ENCODE data around the gene ABCC4. TPM values are rescaled to one million over a fixed set of nuclear protein-coding genes. Genes with fewer than 3 reads are reported as not detected.
A peak's percentile ranks its signal among the peaks of the same experiment; 100 is the strongest.

Gene ABCC4
- total and polyA plus RNA-seq, 2 donors from 2014 or later: 11.3 to 52.4 TPM

DNA sequence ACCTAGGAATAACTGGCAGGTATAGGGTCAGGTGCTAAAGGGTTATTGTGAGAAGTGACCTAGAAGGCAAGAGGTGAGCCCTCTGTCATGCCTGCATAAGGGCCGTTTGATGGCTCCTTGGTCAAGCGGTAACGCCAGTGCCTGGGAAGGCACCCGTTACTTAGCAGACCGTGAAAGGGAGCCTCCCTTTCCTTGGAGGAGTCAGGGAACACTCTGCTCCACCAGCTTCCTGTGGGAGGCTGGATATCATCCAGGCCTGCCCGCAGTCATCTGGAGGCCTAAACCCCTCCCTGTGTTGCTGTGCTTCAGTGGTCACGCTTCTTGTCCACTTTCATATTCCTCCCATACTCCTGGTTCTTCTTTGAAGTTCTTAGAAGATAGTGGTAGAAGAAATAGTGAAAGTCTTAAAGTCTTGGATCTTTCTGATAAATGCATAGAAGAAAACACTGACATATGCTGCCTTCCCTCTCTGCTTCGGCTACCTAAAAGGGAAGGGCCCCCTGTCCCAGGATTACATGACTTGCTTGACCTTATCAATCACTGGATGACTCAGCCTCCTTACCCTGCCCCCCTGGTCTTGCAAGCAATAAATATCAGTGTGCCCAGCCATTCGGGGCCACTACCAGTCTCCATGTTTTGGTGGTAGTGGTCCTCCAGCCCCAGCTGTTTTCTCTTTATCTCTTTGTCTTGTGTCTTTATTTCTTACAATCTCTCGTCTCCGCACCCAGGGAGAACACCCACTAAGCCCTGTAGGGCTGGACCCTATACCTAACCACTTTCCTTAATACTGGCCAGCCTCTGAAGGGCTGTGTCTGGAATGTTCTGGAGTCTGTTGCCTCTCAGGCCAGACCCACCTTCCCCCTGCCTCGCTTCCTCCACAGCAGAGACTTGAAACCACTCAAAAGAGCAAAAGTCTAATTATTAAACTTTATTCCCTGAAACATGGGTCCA lies 16.1 kb upstream of the ABCC4 start:
- no peak for FAIRE-seq
- peak in 2 of 5 donors; percentile 17 to 66 for DNase-seq
- Histone ChIP-seq H3K36me3 (ENCODE audit: control insufficient read depth in 2 of 3, insufficient read depth in 3 of 3, low read length in 3 of 3) (no peaks in the 10 kb centered on the region), H3K4me3 (ENCODE audit: low read length in 3 of 3) (no peak overlapping the region), H3K27me3 (ENCODE audit: control insufficient read depth, insufficient read depth, low read length) (no peaks in the 10 kb centered on the region), H3K9ac (ENCODE audit: low read length in 3 of 3) (no peak overlapping the region), H3K27ac (ENCODE audit: low read depth in 2 of 2, low read length in 2 of 2) (no peak overlapping the region), H3K9me3 (ENCODE audit: control insufficient read depth in 2 of 3, insufficient read depth in 1 of 3, low read length in 3 of 3) (no peaks in the 10 kb centered on the region), H3K4me1 (ENCODE audit: control insufficient read depth in 2 of 3, insufficient read depth in 2 of 3, low read depth in 1 of 3, low read length in 3 of 3) (no peaks in the 10 kb centered on the region)
- intact Hi-C loops (cut with DNase I): no loop called here
- TF ChIP-seq, protein P1, sequence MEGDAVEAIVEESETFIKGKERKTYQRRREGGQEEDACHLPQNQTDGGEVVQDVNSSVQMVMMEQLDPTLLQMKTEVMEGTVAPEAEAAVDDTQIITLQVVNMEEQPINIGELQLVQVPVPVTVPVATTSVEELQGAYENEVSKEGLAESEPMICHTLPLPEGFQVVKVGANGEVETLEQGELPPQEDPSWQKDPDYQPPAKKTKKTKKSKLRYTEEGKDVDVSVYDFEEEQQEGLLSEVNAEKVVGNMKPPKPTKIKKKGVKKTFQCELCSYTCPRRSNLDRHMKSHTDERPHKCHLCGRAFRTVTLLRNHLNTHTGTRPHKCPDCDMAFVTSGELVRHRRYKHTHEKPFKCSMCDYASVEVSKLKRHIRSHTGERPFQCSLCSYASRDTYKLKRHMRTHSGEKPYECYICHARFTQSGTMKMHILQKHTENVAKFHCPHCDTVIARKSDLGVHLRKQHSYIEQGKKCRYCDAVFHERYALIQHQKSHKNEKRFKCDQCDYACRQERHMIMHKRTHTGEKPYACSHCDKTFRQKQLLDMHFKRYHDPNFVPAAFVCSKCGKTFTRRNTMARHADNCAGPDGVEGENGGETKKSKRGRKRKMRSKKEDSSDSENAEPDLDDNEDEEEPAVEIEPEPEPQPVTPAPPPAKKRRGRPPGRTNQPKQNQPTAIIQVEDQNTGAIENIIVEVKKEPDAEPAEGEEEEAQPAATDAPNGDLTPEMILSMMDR (IDR thresholded peaks at IDR 0.05; ENCODE audit: borderline replicate concordance, extremely low read depth, insufficient read depth): no peak

GRCh38 chr13:95315752-95316151 lies 14.5 kb upstream of the ABCC4 start:
- DNase-seq (no peak), FAIRE-seq (no peak)
- intact Hi-C loops (cut with DNase I): no loop called here

DNA sequence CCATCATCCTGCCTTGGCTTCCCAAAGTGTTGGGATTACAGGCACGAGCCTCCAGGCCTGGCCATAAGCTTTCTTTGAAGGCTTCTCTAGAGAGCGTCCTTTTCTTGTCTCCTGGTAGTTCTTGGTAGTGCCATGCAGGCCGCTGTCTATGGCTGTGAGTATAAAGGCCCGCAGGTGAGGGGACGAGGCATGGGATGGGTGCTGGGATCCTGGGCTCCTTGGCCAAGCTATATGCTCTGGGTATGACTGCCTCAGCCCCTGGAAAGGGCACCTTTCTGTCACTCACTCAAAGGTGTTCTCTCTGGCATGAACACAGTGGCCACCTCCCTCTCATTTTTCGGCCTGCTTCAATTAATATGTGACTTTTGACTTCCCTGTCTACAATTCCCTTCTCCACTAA lies 6.3 kb upstream of the ABCC4 start:
- intact Hi-C loops (cut with DNase I): no loop called here
- H3K27me3 ChIP-seq (ENCODE audit: control insufficient read depth, insufficient read depth, low read length): no peaks in the 10 kb centered on the region
- H3K9ac ChIP-seq (ENCODE audit: low read length in 3 of 3): no peak overlapping the region
- no peaks in the 10 kb centered on the region for H3K4me1 ChIP-seq (ENCODE audit: control insufficient read depth in 2 of 3, insufficient read depth in 2 of 3, low read depth in 1 of 3, low read length in 3 of 3)
- FAIRE-seq (no peak), DNase-seq (no peak)
- TF ChIP-seq, protein P1 (IDR thresholded peaks at IDR 0.05; ENCODE audit: borderline replicate concordance, extremely low read depth, insufficient read depth): no peak
- H3K36me3 ChIP-seq (ENCODE audit: control insufficient read depth in 2 of 3, insufficient read depth in 3 of 3, low read length in 3 of 3): no peaks in the 10 kb centered on the region
- H3K4me3 ChIP-seq (ENCODE audit: low read length in 3 of 3): no peak overlapping the region
- no peaks in the 10 kb centered on the region for H3K9me3 ChIP-seq (ENCODE audit: control insufficient read depth in 2 of 3, insufficient read depth in 1 of 3, low read length in 3 of 3)
- no peak overlapping the region for H3K27ac ChIP-seq (ENCODE audit: low read depth in 2 of 2, low read length in 2 of 2)

More at GRCh38 chr13:95315752-95316151, 14.5 kb upstream of the ABCC4 start:
- Histone ChIP-seq H3K9ac (ENCODE audit: low read length in 3 of 3) (no peak overlapping the region), H3K27ac (ENCODE audit: low read depth in 2 of 2, low read length in 2 of 2) (no peak overlapping the region), H3K27me3 (ENCODE audit: control insufficient read depth, insufficient read depth, low read length) (no peaks in the 10 kb centered on the region), H3K4me1 (ENCODE audit: control insufficient read depth in 2 of 3, insufficient read depth in 2 of 3, low read depth in 1 of 3, low read length in 3 of 3) (no peaks in the 10 kb centered on the region), H3K36me3 (ENCODE audit: control insufficient read depth in 2 of 3, insufficient read depth in 3 of 3, low read length in 3 of 3) (no peaks in the 10 kb centered on the region), H3K9me3 (ENCODE audit: control insufficient read depth in 2 of 3, insufficient read depth in 1 of 3, low read length in 3 of 3) (no peaks in the 10 kb centered on the region), H3K4me3 (ENCODE audit: low read length in 3 of 3) (no peak overlapping the region)
- TF ChIP-seq, protein P1 (IDR thresholded peaks at IDR 0.05; ENCODE audit: borderline replicate concordance, extremely low read depth, insufficient read depth): no peak

Measured in kidney (tissue), 14 donors.